Pancreas (tissue), 10 donors: ENCODE results near the gene PLEKHM3. TPM values are rescaled to one million over a fixed set of nuclear protein-coding genes. Genes with fewer than 3 reads are reported as not detected.

ENCODE experiments used
- ATAC-seq, 4 donors: fragments of 200-7000 bp; cut with Tn5 transposase; one replicate each; pipeline versions ENCODE4 v1.8.0 to v1.9.1; 2020; ENCODE audit warnings: mild to moderate bottlenecking in 4 of 4, moderate library complexity in 4 of 4
- DNase-seq, 6 donors: peaks; one replicate each; pipeline ENCODE4 v3.0.0-alpha.2; 2020
- FAIRE-seq: peaks from 2 replicates; lab custom pipeline; 2012; peaks lifted over from hg19 to GRCh38; lab: Jason Lieb, UNC
- H3K27ac ChIP-seq, 4 donors: fragments of 200-600 bp; sonication (generic); 1 replicate in 3 of 4; 2 replicates in 1 of 4; pipeline versions ENCODE4 v1.5.0 to v1.8.0; 2020
- H3K27me3 ChIP-seq, 4 donors: fragments of 200-600 bp; one replicate each; pipeline ENCODE4 v1.8.0; 2021
- H3K36me3 ChIP-seq, 3 donors: fragments of 200-600 bp; sonication (generic) in 1 of 3; one replicate each; pipeline versions ENCODE4 v1.5.0 to v1.8.0; 2020 to 2021
- H3K4me1 ChIP-seq, 3 donors: fragments of 200-600 bp; one replicate each; pipeline ENCODE4 v1.8.0; 2021
- H3K4me3 ChIP-seq, 4 donors: fragments of 200-600 bp; sonication (generic) in 2 of 4; one replicate each; pipeline versions ENCODE4 v1.5.0 to v1.8.0; 2020 to 2021
- H3K9me3 ChIP-seq, 4 donors: fragments of 200-600 bp; one replicate each; pipeline ENCODE4 v1.8.0; 2021
- WGBS, 2 donors: extraction: QIAGEN DNeasy Blood & Tissue Kit; methylation state at CpG; one replicate each; pipeline ENCODE4 v1.1.7; 2013; 5-methylcytosine and 5-hydroxymethylcytosine counted together
- intact Hi-C, 3 donors: fragments of 100-400 bp; cut with DNase I; formaldehyde crosslinking; loops; one replicate each; pipeline versions ENCODE4 v1.11.1 to v1.14.2; 2022
- polyA plus RNA-seq, 2 donors: library from polyadenylated mRNA; stranded (reverse); fragments of 200-250 nt; gene quantifications; one replicate each; pipeline ENCODE4 v1.2.3, GENCODE V29; 2013
- total RNA-seq, 6 donors: library from RNA; stranded (reverse); fragmentation: NEBNext Ultra II Directional in 4 of 6; extraction: Animal tissue kit (Norgen Biotek cat#: 25700) in 4 of 6; gene quantifications; one replicate each; pipeline versions ENCODE4 v1.2.1 to v1.2.4, GENCODE V29; 2021 to 2023
- TF ChIP-seq, protein P1 (sequence below), 4 donors: fragments of 200-600 bp; sonication (generic) in 3 of 4; IDR thresholded peaks; one replicate each; pipeline versions ENCODE4 v1.5.0 to v1.8.0; 2021; ENCODE audit warnings: antibody characterized with exemption in 4 of 4
- donor health status: healthy with polysubstance abuse.
- donor health status: DM: no; HTN: no; CAD: no; lungs with moderate emphysema.
- donor health status: DM: no; HTN: no; CAD: no.
- donor health status: control.
- donor health status: control.
- donor health status: Bipolar disorder and iron deficiency.
- donor health status: DM: yes; HTN: yes; CAD: no.
- donor health status: DM: no; HTN: no; CAD: no.
- donor health status: DM: no; HTN: no; CAD: no.
- donor health status: DM: yes; HTN: yes; CAD: no.

PLEKHM3 gene
- total and polyA plus RNA-seq, 8 donors, result 3.0 to 10.2 (median 5.4) TPM

DNA sequence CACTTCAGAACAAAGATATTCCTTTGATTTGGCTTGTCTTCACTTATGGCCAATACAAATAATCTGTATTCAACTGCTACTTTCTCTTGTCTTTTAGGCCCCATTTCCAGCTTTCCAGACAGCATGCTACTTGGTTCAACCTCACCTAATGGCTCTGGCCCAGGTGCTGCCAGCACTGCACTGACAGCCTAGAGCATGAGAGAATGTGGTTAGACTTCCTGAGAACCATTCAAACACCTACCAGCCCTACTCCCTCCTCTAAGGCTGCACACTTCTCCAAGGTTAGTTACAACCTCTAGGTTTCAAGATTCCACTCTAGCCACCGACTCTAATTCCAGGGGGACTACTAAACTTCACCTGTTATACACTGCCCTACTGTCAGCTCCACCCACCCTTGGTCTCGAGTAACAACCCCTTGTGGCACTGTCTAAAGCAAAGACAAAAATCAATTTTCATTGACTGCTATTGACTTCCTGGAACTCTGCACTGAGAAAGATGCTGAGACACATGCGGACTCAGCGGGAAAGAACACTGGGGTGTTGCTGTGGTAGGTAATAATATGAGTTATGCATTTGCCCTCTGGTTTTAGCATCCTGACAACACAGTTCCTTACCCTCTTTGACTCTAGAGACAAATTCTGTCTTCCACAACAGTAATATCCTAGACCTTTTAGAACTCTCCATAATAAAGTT lies 38.2 kb downstream of the PLEKHM3 start:
- ATAC-seq, result no peak
- no peak for DNase-seq
- TF ChIP-seq, protein P1, sequence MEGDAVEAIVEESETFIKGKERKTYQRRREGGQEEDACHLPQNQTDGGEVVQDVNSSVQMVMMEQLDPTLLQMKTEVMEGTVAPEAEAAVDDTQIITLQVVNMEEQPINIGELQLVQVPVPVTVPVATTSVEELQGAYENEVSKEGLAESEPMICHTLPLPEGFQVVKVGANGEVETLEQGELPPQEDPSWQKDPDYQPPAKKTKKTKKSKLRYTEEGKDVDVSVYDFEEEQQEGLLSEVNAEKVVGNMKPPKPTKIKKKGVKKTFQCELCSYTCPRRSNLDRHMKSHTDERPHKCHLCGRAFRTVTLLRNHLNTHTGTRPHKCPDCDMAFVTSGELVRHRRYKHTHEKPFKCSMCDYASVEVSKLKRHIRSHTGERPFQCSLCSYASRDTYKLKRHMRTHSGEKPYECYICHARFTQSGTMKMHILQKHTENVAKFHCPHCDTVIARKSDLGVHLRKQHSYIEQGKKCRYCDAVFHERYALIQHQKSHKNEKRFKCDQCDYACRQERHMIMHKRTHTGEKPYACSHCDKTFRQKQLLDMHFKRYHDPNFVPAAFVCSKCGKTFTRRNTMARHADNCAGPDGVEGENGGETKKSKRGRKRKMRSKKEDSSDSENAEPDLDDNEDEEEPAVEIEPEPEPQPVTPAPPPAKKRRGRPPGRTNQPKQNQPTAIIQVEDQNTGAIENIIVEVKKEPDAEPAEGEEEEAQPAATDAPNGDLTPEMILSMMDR (IDR thresholded peaks at IDR 0.05), result no peak
- Histone ChIP-seq H3K36me3 (no peaks in the 10 kb centered on the region), H3K27ac (no peak overlapping the region), H3K4me3 (no peak overlapping the region), H3K4me1 (peaks cover 0 to 12% (median 6%) of the 10 kb centered on the region in 3 donors), H3K9me3 (no peaks in the 10 kb centered on the region), H3K27me3 (no peaks in the 10 kb centered on the region)
- intact Hi-C loops, result no loop called here
- no peak for FAIRE-seq
- WGBS, 2 donors, result 85 to 91% methylated on average over 4 of the region's 4 CpGs

DNA sequence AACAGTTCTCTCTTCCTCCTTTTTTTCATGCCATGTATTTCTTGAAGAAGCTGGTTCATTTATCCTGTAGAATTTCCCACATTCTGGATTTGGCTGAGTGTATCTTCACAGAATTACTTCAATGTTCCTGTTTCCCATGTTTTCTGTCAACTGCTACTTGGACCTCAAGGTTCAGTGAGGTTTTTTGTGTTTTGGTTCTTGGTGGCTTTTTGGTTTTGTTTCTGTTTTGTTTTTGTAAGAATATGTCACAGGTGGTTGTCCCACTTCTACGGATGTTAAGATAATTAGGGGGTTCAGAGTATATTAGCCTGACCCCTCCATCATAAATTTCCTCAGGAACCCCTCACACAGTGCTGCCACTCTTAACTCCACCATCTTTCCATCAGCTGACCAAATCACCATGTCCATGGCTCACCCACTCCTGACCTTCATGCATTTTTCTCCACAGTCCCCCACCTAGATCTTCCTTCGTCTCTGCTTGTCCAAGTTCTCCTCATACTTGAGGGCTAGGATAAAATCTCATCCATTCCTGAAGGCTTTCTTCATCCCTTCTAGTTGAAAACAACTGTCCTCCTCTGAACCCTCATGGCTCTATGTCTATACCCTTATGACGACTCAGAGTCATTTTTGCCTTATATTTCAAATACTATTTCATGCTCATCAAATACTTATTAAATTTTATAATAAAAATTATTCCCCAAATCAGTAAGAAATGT lies 40.4 kb downstream of the PLEKHM3 start:
- TF ChIP-seq, protein P1 (IDR thresholded peaks at IDR 0.05), result no peak
- ATAC-seq (no peak), DNase-seq (no peak), FAIRE-seq (no peak)
- Histone ChIP-seq H3K36me3 (no peaks in the 10 kb centered on the region), H3K9me3 (no peaks in the 10 kb centered on the region), H3K4me3 (no peak overlapping the region), H3K27me3 (no peaks in the 10 kb centered on the region), H3K4me1 (no peaks in the 10 kb centered on the region), H3K27ac (no peak overlapping the region)
- 92 to 96% methylated on average over 3 of the region's 3 CpGs for WGBS, 2 donors
- intact Hi-C loops, result no loop called here

DNA sequence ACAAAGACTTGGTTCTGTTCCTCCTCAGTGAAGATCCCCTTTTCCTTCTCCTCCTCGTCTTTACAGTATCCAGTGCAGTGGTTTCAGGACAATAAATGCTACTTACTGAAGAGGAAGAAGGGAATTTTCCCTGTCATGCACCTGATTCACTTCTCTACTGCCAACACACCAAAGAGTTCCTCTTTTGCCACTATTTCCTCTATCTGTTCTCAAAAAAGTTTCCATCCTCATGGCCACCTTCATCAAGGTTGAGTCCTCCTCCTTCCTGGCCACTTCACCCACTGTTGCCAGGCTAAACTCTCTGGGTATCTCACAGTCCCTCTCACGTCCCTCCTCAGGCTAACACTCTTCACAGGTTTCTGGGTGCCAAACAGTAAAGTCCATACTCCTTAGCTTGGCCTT lies 41.7 kb downstream of the PLEKHM3 start:
- H3K36me3 ChIP-seq, result no peaks in the 10 kb centered on the region
- DNase-seq (no peak), FAIRE-seq (no peak), ATAC-seq (peak in 1 of 4 donors; percentile 34)
- 76 to 85% methylated on average over 2 of the region's 2 CpGs for WGBS, 2 donors
- H3K9me3 ChIP-seq, result no peaks in the 10 kb centered on the region
- TF ChIP-seq, protein P1 (IDR thresholded peaks at IDR 0.05), result no peak
- intact Hi-C loops, result no loop called here
- H3K27ac ChIP-seq, result no peak overlapping the region
- H3K4me3 ChIP-seq, result no peak overlapping the region
- no peaks in the 10 kb centered on the region for H3K27me3 ChIP-seq
- no peaks in the 10 kb centered on the region for H3K4me1 ChIP-seq

DNA sequence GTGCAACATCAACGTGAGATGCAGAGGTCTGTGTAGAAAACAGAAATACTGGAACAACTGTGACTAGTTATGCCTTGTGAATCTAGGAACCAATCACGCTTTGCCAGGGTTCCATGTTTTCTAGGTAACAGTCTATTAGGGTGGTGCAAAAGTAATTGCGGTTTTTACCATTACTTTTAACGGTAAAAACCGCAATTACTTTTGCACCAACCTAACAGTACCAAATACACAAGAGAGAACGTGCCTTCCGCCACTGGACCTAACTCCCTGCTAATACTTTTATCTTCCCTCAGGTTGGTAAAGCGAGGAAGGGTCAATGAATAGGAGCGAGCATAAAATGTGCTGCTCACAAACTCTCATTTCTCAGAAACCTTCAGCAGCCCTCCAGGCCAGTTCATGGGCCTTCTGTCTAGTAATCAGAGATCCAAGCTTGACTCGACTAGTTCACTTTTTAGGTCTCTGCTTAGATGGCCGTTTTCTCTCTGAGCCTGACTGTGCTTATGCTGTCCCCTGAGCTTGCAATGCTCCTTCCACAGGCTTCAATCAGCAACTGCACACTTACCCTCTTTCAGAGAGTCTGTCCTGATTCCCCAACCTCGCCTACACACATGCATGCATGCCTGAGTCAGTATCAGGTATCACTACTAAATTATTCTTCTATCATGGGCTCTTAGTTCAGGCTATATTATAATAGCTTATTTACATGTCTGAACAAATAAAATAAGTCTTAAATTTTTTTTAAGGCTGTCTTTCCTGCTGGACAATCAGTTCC lies 47.0 kb downstream of the PLEKHM3 start:
- WGBS, 2 donors, result 85 to 90% methylated on average over 12 of the region's 12 CpGs
- no peaks in the 10 kb centered on the region for H3K27me3 ChIP-seq
- no peak overlapping the region for H3K27ac ChIP-seq
- H3K9me3 ChIP-seq, result no peaks in the 10 kb centered on the region
- intact Hi-C loops, result loop anchor here in 2 of 3 donors (10.0 kb wide), 1 partner anchor 234 kb away; no protein-coding TSS in a partner anchor
- DNase-seq, result no peak
- FAIRE-seq, result no peak
- no peak overlapping the region for H3K4me3 ChIP-seq
- no peaks in the 10 kb centered on the region for H3K4me1 ChIP-seq
- no peaks in the 10 kb centered on the region for H3K36me3 ChIP-seq
- no peak for ATAC-seq
- TF ChIP-seq, protein P1 (IDR thresholded peaks at IDR 0.05), result no peak
